Lower lobe of right lung (tissue), 2 donors: ENCODE measurements around the gene EVL. TPM values are rescaled to one million over a fixed set of nuclear protein-coding genes. Genes with fewer than 3 reads are reported as not detected.

Experiments used
- ATAC-seq, 2 donors: fragments of 200-7000 bp; cut with Tn5 transposase; one replicate each; pipeline ENCODE4 v1.9.1; 2020 to 2022; ENCODE audit warnings: mild to moderate bottlenecking in 2 of 2, moderate library complexity in 2 of 2
- DNase-seq: peaks from one replicate; pipeline ENCODE4 v3.0.0-alpha.2; 2020
- H3K27ac ChIP-seq: fragments of 200-600 bp; one replicate; pipeline ENCODE4 v1.8.0; 2022
- H3K27me3 ChIP-seq: fragments of 200-600 bp; one replicate; pipeline ENCODE4 v1.8.0; 2022; ENCODE audit warnings: low read depth
- H3K36me3 ChIP-seq: fragments of 200-600 bp; one replicate; pipeline ENCODE4 v1.8.0; 2022; ENCODE audit warnings: mild to moderate bottlenecking
- H3K4me1 ChIP-seq: fragments of 200-600 bp; one replicate; pipeline ENCODE4 v1.8.0; 2022
- H3K4me3 ChIP-seq: fragments of 200-600 bp; one replicate; pipeline ENCODE4 v1.8.0; 2022; ENCODE audit warnings: mild to moderate bottlenecking
- H3K9me3 ChIP-seq: fragments of 200-600 bp; one replicate; pipeline ENCODE4 v1.8.0; 2022
- CTCF ChIP-seq: fragments of 200-600 bp; IDR thresholded peaks from one replicate; pipeline ENCODE4 v1.8.0; 2022; ENCODE audit warnings: antibody characterized with exemption, mild to moderate bottlenecking
- intact Hi-C: fragments of 100-400 bp; cut with DNase I; formaldehyde crosslinking; loops from one replicate; pipeline ENCODE4 v1.11.0; 2022
- total RNA-seq: library from RNA; stranded (reverse); fragmentation: NEBNext Ultra II Directional; extraction: Animal tissue kit (Norgen Biotek cat#: 25700); gene quantifications from one replicate; pipeline ENCODE4 v1.2.1, GENCODE V29; 2021
- donor health status: DM: no; HTN: yes; CAD: no; lungs with severe emphysema.

The EVL gene
- total RNA-seq, 1 donor from 2014 or later = 226 TPM

GRCh38 chr14:100114109-100114765, 49.0 kb downstream of the EVL start:
- intact Hi-C loops = no loop called here
- TF ChIP-seq CTCF = no peak
- ATAC-seq (no peak), DNase-seq (no peak)
- Histone ChIP-seq H3K4me1 (no peaks in the 10 kb centered on the region), H3K27me3 (no peaks in the 10 kb centered on the region), H3K4me3 (no peak overlapping the region), H3K27ac (no peak overlapping the region), H3K9me3 (no peaks in the 10 kb centered on the region), H3K36me3 (peaks cover 21% of the 10 kb centered on the region)

GRCh38 chr14:100115236-100115635, 50.0 kb downstream of the EVL start:
- DNase-seq (no peak), ATAC-seq (no peak)
- Histone ChIP-seq H3K36me3 (peaks cover 21% of the 10 kb centered on the region), H3K27ac (no peak overlapping the region), H3K9me3 (no peaks in the 10 kb centered on the region), H3K27me3 (no peaks in the 10 kb centered on the region), H3K4me1 (no peaks in the 10 kb centered on the region), H3K4me3 (no peak overlapping the region)
- TF ChIP-seq CTCF = no peak
- intact Hi-C loops = no loop called here

- DNase-seq (no peak), ATAC-seq (no peak)
- Histone ChIP-seq H3K4me1 (no peaks in the 10 kb centered on the region), H3K36me3 (peaks cover 21% of the 10 kb centered on the region), H3K9me3 (no peaks in the 10 kb centered on the region), H3K27ac (no peak overlapping the region), H3K4me3 (no peak overlapping the region), H3K27me3 (no peaks in the 10 kb centered on the region)
- intact Hi-C loops = no loop called here
- no peak for TF ChIP-seq CTCF
These were observed 50.5 kb downstream of the EVL start for GRCh38 chr14:100115726-100116125.

- intact Hi-C loops = no loop called here
- TF ChIP-seq CTCF = no peak
- Histone ChIP-seq H3K4me1 (no peaks in the 10 kb centered on the region), H3K27ac (no peak overlapping the region), H3K27me3 (no peaks in the 10 kb centered on the region), H3K36me3 (peaks cover 21% of the 10 kb centered on the region), H3K4me3 (no peak overlapping the region), H3K9me3 (no peaks in the 10 kb centered on the region)
- DNase-seq (no peak), ATAC-seq (no peak)
These were observed 50.9 kb downstream of the EVL start for GRCh38 chr14:100116134-100116533.

GRCh38 chr14:100117026-100117425, 51.8 kb downstream of the EVL start:
- intact Hi-C loops = no loop called here
- Histone ChIP-seq H3K4me1 (peaks cover 2% of the 10 kb centered on the region), H3K9me3 (no peaks in the 10 kb centered on the region), H3K27me3 (no peaks in the 10 kb centered on the region), H3K27ac (no peak overlapping the region), H3K36me3 (peaks cover 21% of the 10 kb centered on the region), H3K4me3 (no peak overlapping the region)
- ATAC-seq (no peak), DNase-seq (no peak)
- TF ChIP-seq CTCF = no peak
